ENCODE data around the gene NUDT1. TPM values are rescaled to one million over a fixed set of nuclear protein-coding genes. Genes with fewer than 3 reads are reported as not detected.

NUDT1 gene
- total RNA-seq, 1 donor from 2014 or later, result 32.2 TPM

DNA sequence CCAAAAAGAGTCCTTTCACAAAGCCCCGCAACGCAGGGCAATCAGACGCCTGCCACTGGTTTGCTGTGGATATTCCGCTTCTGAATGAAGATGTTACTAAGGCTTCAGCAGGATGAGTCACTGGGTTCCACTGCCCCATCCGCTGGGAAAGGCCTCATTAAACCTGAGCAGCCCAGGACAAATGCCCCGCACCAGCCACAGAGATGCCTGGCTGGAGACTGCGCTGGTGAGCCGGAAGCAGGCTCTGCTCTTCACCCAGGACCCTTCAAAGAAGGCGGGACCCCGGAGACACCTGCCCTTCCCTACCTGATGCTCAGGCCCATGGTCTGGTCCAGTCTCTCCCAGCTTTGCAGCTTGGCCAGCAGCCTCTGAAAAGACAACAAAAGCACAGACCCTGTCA lies 29.1 kb upstream of the NUDT1 start:
- Mint-ChIP-seq H3K36me3 (peaks cover 35% of the 10 kb centered on the region), H3K4me1 (ENCODE audit: unreplicated experiment) (no peaks in the 10 kb centered on the region), H3K9me3 (no peaks in the 10 kb centered on the region), H3K4me3 (no peak overlapping the region), H3K27ac (no peak overlapping the region), H3K27me3 (no peaks in the 10 kb centered on the region)
- TF ChIP-seq CTCF (conservative IDR thresholded peaks at IDR 0.05), result no peak
- no peak for DNase-seq (ENCODE audit: extremely low spot score, unreplicated experiment)

GRCh38 chr7:2213551-2214215 lies 28.3 kb upstream of the NUDT1 start:
- H3K36me3 Mint-ChIP-seq, result peaks cover 30% of the 10 kb centered on the region
- DNase-seq (ENCODE audit: extremely low spot score, unreplicated experiment), result no peak
- H3K4me1 Mint-ChIP-seq (ENCODE audit: unreplicated experiment), result no peaks in the 10 kb centered on the region
- TF ChIP-seq CTCF (conservative IDR thresholded peaks at IDR 0.05), result no peak
- no peak overlapping the region for H3K27ac Mint-ChIP-seq
- H3K9me3 Mint-ChIP-seq, result no peaks in the 10 kb centered on the region
- no peak overlapping the region for H3K4me3 Mint-ChIP-seq
- H3K27me3 Mint-ChIP-seq, result no peaks in the 10 kb centered on the region

DNA sequence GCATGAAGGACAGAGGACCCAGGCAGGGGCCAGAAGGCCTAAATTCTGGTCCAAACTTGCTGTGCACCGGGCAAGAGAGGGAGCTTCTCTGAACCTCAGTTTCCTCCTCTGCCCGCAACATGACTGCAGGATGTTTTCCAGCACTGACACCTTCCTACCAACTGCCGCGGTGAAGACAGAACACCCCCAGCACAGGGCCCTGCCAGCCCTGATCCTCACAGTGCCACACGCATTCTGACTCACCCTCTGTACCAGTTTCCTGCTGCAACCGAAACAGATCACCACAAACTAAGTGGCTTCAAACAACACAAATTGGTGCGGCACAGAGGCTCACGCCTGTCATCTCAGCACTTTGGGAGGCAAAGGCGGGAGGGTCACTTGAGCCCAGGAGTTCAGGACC lies 27.4 kb upstream of the NUDT1 start:
- H3K4me1 Mint-ChIP-seq (ENCODE audit: unreplicated experiment), result no peaks in the 10 kb centered on the region
- no peaks in the 10 kb centered on the region for H3K9me3 Mint-ChIP-seq
- no peak for DNase-seq (ENCODE audit: extremely low spot score, unreplicated experiment)
- no peak for TF ChIP-seq CTCF (conservative IDR thresholded peaks at IDR 0.05)
- no peak overlapping the region for H3K27ac Mint-ChIP-seq
- H3K4me3 Mint-ChIP-seq, result no peak overlapping the region
- H3K36me3 Mint-ChIP-seq, result peaks cover 27% of the 10 kb centered on the region
- no peaks in the 10 kb centered on the region for H3K27me3 Mint-ChIP-seq

GRCh38 chr7:2215851-2216250 lies 26.2 kb upstream of the NUDT1 start:
- Mint-ChIP-seq H3K36me3 (peaks cover 27% of the 10 kb centered on the region), H3K4me3 (no peak overlapping the region), H3K27ac (no peak overlapping the region), H3K4me1 (ENCODE audit: unreplicated experiment) (no peaks in the 10 kb centered on the region), H3K27me3 (no peaks in the 10 kb centered on the region), H3K9me3 (no peaks in the 10 kb centered on the region)
- TF ChIP-seq CTCF (conservative IDR thresholded peaks at IDR 0.05), result no peak
- DNase-seq (ENCODE audit: extremely low spot score, unreplicated experiment), result no peak

GRCh38 chr7:2217206-2217605 lies 24.8 kb upstream of the NUDT1 start:
- Mint-ChIP-seq H3K27ac (no peak overlapping the region), H3K9me3 (no peaks in the 10 kb centered on the region), H3K4me1 (ENCODE audit: unreplicated experiment) (no peaks in the 10 kb centered on the region), H3K4me3 (no peak overlapping the region), H3K27me3 (no peaks in the 10 kb centered on the region), H3K36me3 (peaks cover 30% of the 10 kb centered on the region)
- no peak for TF ChIP-seq CTCF (conservative IDR thresholded peaks at IDR 0.05)
- no peak for DNase-seq (ENCODE audit: extremely low spot score, unreplicated experiment)
